Neural progenitor cell (in vitro differentiated cells): ENCODE data around the gene RBFOX2. TPM values are rescaled to one million over a fixed set of nuclear protein-coding genes. Genes with fewer than 3 reads are reported as not detected.

Experiments
- DNase-seq: peaks from one replicate; pipeline ENCODE4 v3.0.0-alpha.2; 2016; ENCODE audit warnings: low spot score
- H2AFZ ChIP-seq: fragments of 200-600 bp; sonication (generic); replicated peaks from 2 replicates; pipeline ENCODE4 v1.6.1; 2016; ENCODE audit warnings: antibody characterized with exemption
- H3F3A ChIP-seq: fragments of 200-600 bp; sonication (generic); 2 replicates; pipeline ENCODE4 v1.6.1; 2016; ENCODE audit warnings: antibody characterized with exemption, low read depth
- H3K27ac ChIP-seq: fragments of 200-600 bp; sonication (generic); 2 replicates; pipeline ENCODE4 v1.5.1; 2016; ENCODE audit warnings: mild to moderate bottlenecking
- H3K27me3 ChIP-seq: fragments of 200-600 bp; sonication (generic); 2 replicates; pipeline ENCODE4 v1.6.1; 2016; ENCODE audit warnings: mild to moderate bottlenecking, moderate library complexity
- H3K36me3 ChIP-seq: fragments of 200-600 bp; sonication (generic); 2 replicates; pipeline ENCODE4 v1.5.1; 2016
- H3K4me1 ChIP-seq: fragments of 200-600 bp; sonication (generic); 2 replicates; pipeline ENCODE4 v1.6.1; 2016; ENCODE audit warnings: mixed run types
- H3K4me2 ChIP-seq: fragments of 200-600 bp; sonication (generic); 2 replicates; pipeline ENCODE4 v1.6.1; 2016
- H3K4me3 ChIP-seq: fragments of 200-600 bp; sonication (generic); 2 replicates; pipeline ENCODE4 v1.5.1; 2016
- H3K79me2 ChIP-seq: fragments of 200-600 bp; sonication (generic); 2 replicates; pipeline ENCODE4 v1.6.1; 2016; ENCODE audit warnings: low read depth
- H3K9ac ChIP-seq: fragments of 200-600 bp; sonication (generic); 2 replicates; pipeline ENCODE4 v1.6.1; 2016
- H3K9me3 ChIP-seq: fragments of 200-600 bp; sonication (generic); 2 replicates; pipeline ENCODE4 v1.5.1; 2016; ENCODE audit warnings: low read depth
- H4K20me1 ChIP-seq: fragments of 200-600 bp; sonication (generic); 2 replicates; pipeline ENCODE4 v1.6.1; 2016; ENCODE audit warnings: low read depth
- H3K27ac Mint-ChIP-seq: 3 replicates; pipeline ENCODE4 v1.8.0; 2021; ENCODE audit warnings: mixed read lengths
- H3K27me3 Mint-ChIP-seq: 2 replicates; pipeline ENCODE4 v1.8.0; 2022; ENCODE audit warnings: low read depth, mild to moderate bottlenecking, inconsistent platforms, moderate library complexity, mixed read lengths; ENCODE audit not compliant: insufficient read depth
- H3K36me3 Mint-ChIP-seq: 3 replicates; pipeline ENCODE4 v1.8.0; 2021; ENCODE audit warnings: mixed read lengths
- H3K4me1 Mint-ChIP-seq: 3 replicates; pipeline ENCODE4 v1.8.0; 2021; ENCODE audit warnings: mixed read lengths
- H3K4me3 Mint-ChIP-seq: 3 replicates; pipeline ENCODE4 v1.8.0; 2021; ENCODE audit warnings: mild to moderate bottlenecking, moderate library complexity, mixed read lengths
- H3K9me3 Mint-ChIP-seq: 3 replicates; pipeline ENCODE4 v1.8.0; 2020; ENCODE audit warnings: mixed read lengths
- EZH2 ChIP-seq: fragments of 200-600 bp; sonication (generic); IDR thresholded peaks from 2 replicates; pipeline ENCODE4 v1.6.1; 2017; ENCODE audit warnings: antibody characterized with exemption, mild to moderate bottlenecking, moderate library complexity
- EZH2phosphoT487 ChIP-seq: fragments of 200-600 bp; sonication (generic); IDR thresholded peaks from 2 replicates; pipeline ENCODE4 v1.6.1; 2017; ENCODE audit warnings: antibody characterized with exemption
- total RNA-seq: library from RNA; depleted of rRNA; stranded (reverse); fragments of >200 nt; gene quantifications from 2 replicates; pipeline ENCODE4 v1.2.3, GENCODE V29; 2015; ENCODE audit warnings: low replicate concordance
- TF ChIP-seq, protein P1 (sequence below): fragments of 200-600 bp; sonication (generic); IDR thresholded peaks from 2 replicates; pipeline ENCODE4 v1.5.1; 2017; ENCODE audit warnings: antibody characterized with exemption, mild to moderate bottlenecking

Gene RBFOX2
- total RNA-seq, 1 donor from 2014 or later, result 163 TPM

DNA sequence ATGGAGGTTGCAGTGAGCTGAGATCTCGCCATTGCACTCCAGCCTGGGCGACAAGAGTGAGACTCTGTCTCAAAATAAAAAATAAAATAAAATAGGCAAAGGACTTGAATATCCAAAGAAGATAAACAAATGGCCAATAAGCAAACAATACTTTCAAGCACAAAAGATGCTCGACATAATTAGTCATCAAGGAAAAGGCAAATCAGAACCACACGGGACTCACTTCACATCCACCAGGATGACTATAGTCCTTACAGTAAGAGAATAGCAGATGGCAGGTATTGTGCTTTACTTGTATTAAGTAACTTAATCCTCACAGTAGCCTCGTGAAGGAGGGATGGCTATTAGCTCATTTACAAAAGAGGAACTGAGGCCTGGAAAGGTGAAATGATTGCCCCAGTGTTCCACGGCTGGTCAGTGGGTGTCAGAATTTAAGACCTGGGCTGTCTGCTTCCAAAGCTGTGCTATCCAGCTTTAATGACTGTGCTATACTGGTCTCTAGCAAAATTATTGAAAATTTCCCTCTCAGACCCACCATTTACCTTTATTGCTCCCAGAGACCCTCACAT is 40.2 kb upstream of the RBFOX2 start:
- no peak overlapping the region for H3K9ac ChIP-seq
- H3K4me1 Mint-ChIP-seq, result peaks cover 18% of the 10 kb centered on the region
- no peaks in the 10 kb centered on the region for H4K20me1 ChIP-seq
- no peaks in the 10 kb centered on the region for H3K27me3 Mint-ChIP-seq
- H3K4me3 ChIP-seq, result no peak overlapping the region
- no peak overlapping the region for H3K4me3 Mint-ChIP-seq
- no peak for DNase-seq
- H3K9me3 Mint-ChIP-seq, result no peaks in the 10 kb centered on the region
- peaks cover 23% of the 10 kb centered on the region for H3F3A ChIP-seq
- H3K27ac Mint-ChIP-seq, result no peak overlapping the region
- H3K27ac ChIP-seq, result no peak overlapping the region
- peaks cover 11% of the 10 kb centered on the region for H3K4me1 ChIP-seq
- no peaks in the 10 kb centered on the region for H3K79me2 ChIP-seq
- H3K27me3 ChIP-seq, result no peaks in the 10 kb centered on the region
- TF ChIP-seq EZH2phosphoT487 (no peak), EZH2 (no peak)
- TF ChIP-seq, protein P1, sequence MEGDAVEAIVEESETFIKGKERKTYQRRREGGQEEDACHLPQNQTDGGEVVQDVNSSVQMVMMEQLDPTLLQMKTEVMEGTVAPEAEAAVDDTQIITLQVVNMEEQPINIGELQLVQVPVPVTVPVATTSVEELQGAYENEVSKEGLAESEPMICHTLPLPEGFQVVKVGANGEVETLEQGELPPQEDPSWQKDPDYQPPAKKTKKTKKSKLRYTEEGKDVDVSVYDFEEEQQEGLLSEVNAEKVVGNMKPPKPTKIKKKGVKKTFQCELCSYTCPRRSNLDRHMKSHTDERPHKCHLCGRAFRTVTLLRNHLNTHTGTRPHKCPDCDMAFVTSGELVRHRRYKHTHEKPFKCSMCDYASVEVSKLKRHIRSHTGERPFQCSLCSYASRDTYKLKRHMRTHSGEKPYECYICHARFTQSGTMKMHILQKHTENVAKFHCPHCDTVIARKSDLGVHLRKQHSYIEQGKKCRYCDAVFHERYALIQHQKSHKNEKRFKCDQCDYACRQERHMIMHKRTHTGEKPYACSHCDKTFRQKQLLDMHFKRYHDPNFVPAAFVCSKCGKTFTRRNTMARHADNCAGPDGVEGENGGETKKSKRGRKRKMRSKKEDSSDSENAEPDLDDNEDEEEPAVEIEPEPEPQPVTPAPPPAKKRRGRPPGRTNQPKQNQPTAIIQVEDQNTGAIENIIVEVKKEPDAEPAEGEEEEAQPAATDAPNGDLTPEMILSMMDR, result no peak
- H3K36me3 Mint-ChIP-seq, result no peaks in the 10 kb centered on the region
- no peak overlapping the region for H2AFZ ChIP-seq
- no peaks in the 10 kb centered on the region for H3K36me3 ChIP-seq
- no peaks in the 10 kb centered on the region for H3K9me3 ChIP-seq
- no peak overlapping the region for H3K4me2 ChIP-seq

DNA sequence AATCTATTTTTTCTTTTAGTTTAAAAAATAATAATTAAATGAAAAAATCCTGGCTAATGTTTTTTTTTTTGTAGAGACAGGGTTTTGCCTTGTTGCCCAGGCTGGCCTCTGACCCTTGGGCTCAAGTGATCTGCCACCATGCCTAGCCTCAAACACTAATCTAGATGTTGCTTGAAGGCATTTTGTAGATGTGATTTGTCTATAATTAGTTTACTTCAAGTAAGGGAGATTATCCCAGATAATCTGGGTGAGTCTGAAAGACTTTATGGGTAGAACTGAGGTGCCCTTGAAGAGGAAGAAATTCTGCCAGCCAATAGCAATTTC is 38.6 kb upstream of the RBFOX2 start:
- no peak overlapping the region for H3K9ac ChIP-seq

DNA sequence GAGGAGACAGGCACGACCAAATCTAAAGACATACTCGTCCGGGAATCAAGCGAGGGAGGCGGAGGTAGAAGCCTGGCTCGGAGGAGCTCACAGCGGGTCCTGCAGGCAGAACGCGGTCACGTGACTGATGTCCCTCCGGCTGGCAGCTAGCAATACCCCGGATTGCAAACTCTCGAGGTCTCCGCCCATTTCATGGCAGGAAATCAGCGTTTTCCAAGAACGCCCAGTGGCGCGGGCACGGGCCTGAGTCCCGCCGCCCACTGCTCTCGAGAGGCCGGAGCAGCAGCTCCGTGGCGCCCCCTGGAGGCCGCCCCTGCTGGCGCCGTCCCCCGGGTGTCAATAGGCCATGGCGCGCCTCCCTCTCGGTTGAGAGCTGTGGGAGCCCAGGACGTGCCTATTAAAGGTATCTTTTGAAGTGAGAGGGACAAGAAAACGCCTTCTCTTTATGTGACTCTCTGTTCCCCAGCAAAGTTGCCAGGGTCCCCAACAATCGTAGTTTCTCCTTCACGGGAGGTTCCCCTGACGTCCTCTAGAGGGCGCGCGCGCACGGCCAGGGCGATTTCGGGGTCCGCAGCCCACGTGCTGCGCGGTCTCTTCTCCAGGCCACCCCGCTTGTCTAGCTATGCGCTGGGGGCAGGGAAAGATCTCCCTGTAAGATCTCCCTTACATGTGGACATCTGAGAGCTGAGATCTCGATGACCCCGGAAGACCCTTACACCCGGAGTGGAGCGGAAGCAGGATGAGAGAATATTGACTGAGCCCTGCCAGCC is 37.3 kb upstream of the RBFOX2 start:
- Histone ChIP-seq H3K27me3 (no peaks in the 10 kb centered on the region), H3K4me2 (peak overlapping the region; percentile 75), H3F3A (peaks cover 23% of the 10 kb centered on the region), H4K20me1 (no peaks in the 10 kb centered on the region), H3K36me3 (no peaks in the 10 kb centered on the region), H3K27ac (peak overlapping the region; percentile 25), H3K4me1 (peaks cover 11% of the 10 kb centered on the region), H3K79me2 (no peaks in the 10 kb centered on the region), H2AFZ (peak overlapping the region; percentile 92), H3K9me3 (no peaks in the 10 kb centered on the region), H3K4me3 (peak overlapping the region; percentile 45), H3K9ac (no peak overlapping the region)
- TF ChIP-seq EZH2, result no peak
- TF ChIP-seq, protein P1, result peak; percentile 100
- peak; percentile 12 for TF ChIP-seq EZH2phosphoT487
- H3K4me1 Mint-ChIP-seq, result peaks cover 22% of the 10 kb centered on the region
- peak overlapping the region; percentile 91 for H3K4me3 Mint-ChIP-seq
- peak; percentile 96 for DNase-seq
- H3K36me3 Mint-ChIP-seq, result no peaks in the 10 kb centered on the region
- H3K27me3 Mint-ChIP-seq, result no peaks in the 10 kb centered on the region
- peak overlapping the region; percentile 96 for H3K27ac Mint-ChIP-seq
- H3K9me3 Mint-ChIP-seq, result no peaks in the 10 kb centered on the region

More for the DNA sequence above, 38.6 kb upstream of the RBFOX2 start:
- no peaks in the 10 kb centered on the region for H3K36me3 Mint-ChIP-seq
- H3K27me3 ChIP-seq, result no peaks in the 10 kb centered on the region
- H3K36me3 ChIP-seq, result no peaks in the 10 kb centered on the region
- peaks cover 23% of the 10 kb centered on the region for H3F3A ChIP-seq
- no peaks in the 10 kb centered on the region for H4K20me1 ChIP-seq
- H3K79me2 ChIP-seq, result no peaks in the 10 kb centered on the region
- H3K4me2 ChIP-seq, result no peak overlapping the region
- H3K4me3 Mint-ChIP-seq, result no peak overlapping the region
- no peak overlapping the region for H3K27ac Mint-ChIP-seq
- TF ChIP-seq, protein P1, result no peak
- TF ChIP-seq EZH2phosphoT487 (no peak), EZH2 (no peak)
- H3K9me3 ChIP-seq, result no peaks in the 10 kb centered on the region
- no peak overlapping the region for H3K4me3 ChIP-seq
- peaks cover 22% of the 10 kb centered on the region for H3K4me1 Mint-ChIP-seq
- H3K27me3 Mint-ChIP-seq, result no peaks in the 10 kb centered on the region
- no peak overlapping the region for H2AFZ ChIP-seq
- DNase-seq, result no peak
- no peaks in the 10 kb centered on the region for H3K9me3 Mint-ChIP-seq
- no peak overlapping the region for H3K27ac ChIP-seq
- H3K4me1 ChIP-seq, result peaks cover 11% of the 10 kb centered on the region
